ENCODE measurements around the gene ZNF414.
"Not testable (repeated sequence)": the region's sequence is repeated elsewhere in the genome, so short reads cannot be mapped to it uniquely, and the experiment has no call there.

The ZNF414 gene

DNA sequence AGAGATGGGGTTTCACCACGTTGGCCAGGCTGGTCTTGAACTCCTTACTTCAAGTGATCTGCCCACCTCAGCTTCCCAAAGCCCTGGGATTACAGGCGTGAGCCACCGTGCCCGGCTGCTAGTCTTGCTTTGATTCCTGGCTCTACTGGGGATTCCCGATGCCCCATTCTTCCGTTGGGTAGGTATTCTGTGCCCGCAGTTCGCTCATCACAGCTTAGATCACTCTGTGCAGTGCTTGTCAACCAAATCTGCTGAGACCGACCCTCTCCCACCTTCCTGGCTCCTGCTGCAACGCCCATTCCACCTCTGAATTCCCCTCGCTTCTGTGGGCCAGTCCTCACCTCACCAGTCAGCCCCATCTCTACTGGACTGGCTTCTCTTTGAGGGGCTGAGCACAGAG lies 4.6 kb upstream of the ZNF414 start:
- no peak for DNase-seq

- no peak for DNase-seq
Measured at GRCh38 chr19:8517551-8518442, 3.8 kb upstream of the ZNF414 start.

DNA sequence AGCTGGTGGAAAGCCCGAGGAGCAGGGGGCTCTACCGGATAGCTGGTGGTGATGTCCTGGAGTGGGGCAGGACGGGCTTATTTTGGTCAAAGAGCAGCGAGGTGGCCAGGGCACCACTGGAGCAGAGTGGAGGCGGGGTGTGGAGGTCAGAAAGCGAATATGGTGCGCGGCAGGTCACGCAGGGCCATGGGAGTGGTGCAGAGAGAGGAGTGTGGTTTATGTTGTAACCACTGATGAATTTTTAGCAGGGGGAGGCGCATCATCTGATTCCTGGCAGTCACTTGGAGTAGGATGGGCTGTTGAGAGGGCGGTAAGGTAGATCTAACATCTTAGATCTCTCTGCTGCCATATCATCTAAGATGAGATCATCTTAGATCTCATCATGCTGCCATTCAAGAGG lies 1.4 kb upstream of the ZNF414 start:
- DNase-seq: no peak

DNA sequence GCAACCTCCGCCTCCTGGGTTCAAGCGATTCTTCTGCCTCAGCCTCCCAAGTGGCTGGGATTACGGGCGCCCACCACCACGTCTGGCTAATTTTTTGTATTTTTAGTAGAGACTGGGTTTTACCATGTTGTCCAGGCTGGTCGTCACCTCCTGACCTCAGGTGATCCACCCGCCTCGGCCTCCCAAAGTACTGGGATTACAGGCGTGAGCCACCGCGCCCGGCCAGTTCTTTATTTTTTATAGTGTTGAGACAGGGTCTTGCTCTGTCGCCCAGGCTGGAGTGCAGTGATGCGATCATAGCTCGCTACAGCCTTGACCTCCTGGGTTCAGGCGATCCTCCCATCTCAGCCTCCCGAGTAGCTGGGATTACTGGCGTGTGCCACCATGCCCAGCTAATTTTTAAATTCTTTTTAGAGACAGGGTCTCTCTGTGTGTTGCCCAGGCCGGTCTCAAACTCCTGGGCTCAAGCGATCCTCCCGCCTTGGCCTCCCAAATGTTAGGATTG lies 590 bp upstream of the ZNF414 start:
- not testable (repeated sequence) for DNase-seq

GRCh38 chr19:8513036-8513686 lies 806 bp downstream of the ZNF414 start:
- DNase-seq: no peak

GRCh38 chr19:8512115-8512967 lies 1.6 kb downstream of the ZNF414 start:
- peak; percentile 36 for DNase-seq

DNA sequence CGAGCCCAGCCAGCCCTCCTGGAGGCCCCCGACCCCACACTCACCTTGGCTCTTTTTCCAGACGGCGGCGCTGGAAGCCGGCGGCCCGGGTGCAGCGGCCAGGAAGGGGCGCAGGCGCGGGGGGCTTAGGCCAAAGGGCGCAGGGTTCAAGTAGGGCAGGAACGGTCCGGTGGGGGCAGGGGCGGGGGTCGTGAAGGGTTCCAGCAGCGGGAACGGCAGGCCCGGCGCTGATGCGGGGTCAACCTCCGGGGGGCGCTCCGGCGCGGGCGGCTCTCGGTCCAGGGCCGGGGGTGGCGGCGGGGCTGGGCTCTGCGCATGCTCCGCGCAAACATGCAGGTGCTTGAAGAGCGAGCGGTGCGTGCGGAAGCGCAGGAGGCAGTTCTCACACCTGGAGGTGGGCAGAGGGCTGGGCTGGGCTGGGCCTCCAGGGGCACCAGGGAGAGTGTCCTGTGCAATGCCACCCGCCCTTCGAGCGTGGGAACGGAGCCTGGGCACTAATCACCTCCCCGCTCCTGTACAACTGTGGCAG lies 2.3 kb downstream of the ZNF414 start:
- no peak for DNase-seq

DNA sequence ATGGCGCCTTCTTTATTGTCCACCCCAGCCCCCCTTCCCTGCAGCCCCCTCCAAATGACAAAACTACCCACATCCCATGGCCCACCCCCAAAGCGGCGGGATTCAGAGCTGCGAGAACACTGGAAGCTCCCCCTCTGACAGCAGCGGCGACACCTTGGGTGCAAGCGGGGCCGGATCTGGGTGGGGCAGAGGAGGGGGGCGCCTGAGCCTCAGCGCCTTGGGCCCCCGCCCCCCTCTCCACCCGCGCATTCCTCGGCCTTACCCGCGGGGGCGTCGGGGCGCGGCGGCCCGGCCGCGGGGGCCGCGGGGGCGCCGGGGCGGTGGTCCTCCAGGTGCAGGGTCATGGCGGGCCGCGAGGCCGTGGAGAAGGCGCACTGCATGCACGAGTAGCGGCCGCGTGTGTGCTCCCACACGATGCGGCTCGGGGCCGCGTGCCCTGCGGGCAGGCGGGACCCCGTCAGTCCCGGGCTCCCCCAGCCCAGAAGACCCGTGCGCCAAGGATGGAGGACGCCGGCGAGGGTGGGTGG lies 3.3 kb downstream of the ZNF414 start:
- no peak for DNase-seq

GRCh38 chr19:8506402-8506957 lies 7.5 kb downstream of the ZNF414 start:
- no peak for DNase-seq

GRCh38 chr19:8505680-8506401 lies 8.1 kb downstream of the ZNF414 start:
- DNase-seq: peak; percentile 93

DNA sequence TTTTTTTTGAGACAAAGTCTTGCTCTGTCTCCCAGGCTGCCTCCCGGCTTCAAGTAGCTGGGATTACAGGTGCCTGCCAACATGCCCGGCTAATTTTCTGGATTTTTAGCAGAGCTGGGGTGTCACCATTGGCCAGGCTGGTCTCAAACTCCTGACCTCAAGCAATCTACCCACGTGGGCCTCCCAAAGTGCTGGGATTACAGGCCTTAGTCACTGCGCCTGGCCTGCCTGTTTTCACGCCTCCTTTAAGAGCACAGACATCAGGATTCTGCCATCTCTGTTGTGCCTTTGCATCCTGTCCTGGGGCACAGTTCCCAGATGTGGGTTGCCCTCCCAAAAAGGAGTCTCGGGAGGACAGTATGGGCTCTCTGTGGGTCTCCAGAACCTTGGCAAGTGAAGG lies 9.0 kb downstream of the ZNF414 start:
- no peak for DNase-seq

DNA sequence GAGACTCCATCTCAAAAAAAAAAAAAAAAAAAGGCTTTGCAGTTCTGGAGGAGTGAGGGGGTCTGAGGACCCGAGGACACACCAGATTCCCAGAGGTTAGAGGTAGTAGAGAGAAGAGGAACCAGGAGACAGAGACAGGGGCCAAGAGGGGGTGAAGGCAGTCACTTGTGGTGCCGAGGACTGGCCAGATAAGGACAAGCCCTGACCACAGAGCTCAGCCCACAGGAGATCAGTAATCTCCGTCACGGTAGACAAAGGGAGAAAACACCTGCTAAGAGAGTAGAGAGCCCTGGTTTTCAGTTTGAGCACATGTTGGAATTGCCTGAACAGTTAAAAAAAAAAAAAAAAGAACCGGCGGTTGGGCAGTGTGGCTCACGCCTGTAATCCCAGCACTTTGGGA lies 9.8 kb downstream of the ZNF414 start:
- DNase-seq: no peak

DNA sequence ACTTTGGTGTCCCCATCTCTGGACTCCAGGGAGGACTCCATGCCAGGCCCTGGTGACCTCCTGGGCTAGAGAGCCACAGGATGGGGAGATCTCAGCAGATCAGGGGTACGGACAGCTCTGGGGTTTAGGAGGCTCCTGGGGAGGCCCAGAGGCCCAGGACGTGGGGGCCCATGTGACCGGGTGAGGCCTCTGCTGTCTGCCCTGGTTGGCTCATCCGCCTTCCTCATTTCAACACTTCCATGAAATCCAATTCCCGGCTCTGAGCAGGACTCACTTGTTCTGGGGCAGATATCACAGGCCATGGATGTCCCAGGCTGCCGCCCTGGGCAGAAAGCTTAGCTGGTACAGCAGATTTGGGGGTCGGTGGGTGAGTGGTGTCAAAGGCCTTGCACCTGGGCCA lies 10.5 kb downstream of the ZNF414 start:
- DNase-seq: no peak

DNA sequence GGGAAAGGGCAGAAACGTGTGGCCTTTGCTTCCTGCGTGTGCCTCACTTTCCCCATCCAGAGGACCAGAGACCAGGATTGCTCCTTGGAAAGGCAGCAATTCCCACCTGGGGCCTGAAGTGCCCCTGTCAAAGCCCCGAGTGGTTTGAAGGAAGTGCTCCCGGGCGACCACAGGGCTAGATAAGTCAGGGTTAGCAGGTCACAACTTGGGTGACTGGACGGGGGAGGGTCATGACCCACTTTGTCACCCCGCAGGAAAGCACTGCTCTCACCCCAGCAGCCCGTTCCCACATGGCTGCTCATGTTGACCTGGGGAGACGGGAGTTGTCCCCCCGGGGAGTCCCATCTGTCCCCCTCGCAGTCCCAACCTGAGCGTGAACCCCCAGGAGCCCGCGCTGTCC lies 12.0 kb downstream of the ZNF414 start:
- DNase-seq: no peak

DNA sequence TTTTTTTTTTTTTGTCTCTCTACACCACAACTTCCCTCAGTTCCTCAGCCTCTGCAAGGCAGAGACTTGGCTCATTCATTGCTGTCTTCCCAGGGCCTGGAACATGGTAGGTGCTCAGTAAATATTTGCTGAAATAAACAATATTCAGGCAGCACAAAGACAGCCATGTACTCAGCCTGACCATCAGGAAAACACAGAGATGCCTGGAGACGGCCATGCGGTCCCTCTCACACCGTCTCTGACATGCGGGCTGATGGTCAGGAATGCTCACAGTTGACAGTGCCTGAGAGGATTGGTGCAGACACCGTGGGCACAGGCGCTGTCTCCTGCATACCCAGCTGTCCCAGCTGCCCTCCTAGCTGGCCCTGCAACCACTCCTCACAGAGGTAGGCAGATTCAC lies 12.5 kb downstream of the ZNF414 start:
- DNase-seq: no peak

GRCh38 chr19:8500158-8500557 lies 13.8 kb downstream of the ZNF414 start:
- DNase-seq: no peak

- no peak for DNase-seq
Measured at GRCh38 chr19:8499048-8499833, 14.7 kb downstream of the ZNF414 start.

GRCh38 chr19:8498295-8498694 lies 15.7 kb downstream of the ZNF414 start:
- no peak for DNase-seq

GRCh38 chr19:8494158-8494557 lies 19.8 kb downstream of the ZNF414 start:
- DNase-seq: no peak

DNA sequence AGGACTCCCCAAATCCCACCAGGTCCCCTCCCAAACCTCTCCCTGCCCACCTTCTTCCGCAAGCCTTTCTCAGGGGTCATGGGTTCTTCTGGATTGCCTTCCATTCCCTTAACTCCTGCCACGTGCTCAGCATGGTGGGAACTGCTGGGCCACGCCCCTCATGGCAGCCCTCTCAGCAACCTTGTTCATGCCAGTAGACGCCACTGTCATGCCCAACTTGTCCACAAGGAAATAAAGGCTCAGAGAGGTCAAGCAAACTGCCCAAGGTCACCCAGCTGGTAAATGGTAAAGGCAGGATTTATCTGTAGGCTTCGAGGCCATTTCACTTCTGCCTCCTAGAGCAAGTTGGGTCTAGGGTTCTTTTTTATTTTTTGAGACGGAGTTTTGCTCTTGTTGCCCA lies 22.4 kb downstream of the ZNF414 start:
- no peak for DNase-seq
